ENCODE data around the gene TECTA.

The TECTA gene

DNA sequence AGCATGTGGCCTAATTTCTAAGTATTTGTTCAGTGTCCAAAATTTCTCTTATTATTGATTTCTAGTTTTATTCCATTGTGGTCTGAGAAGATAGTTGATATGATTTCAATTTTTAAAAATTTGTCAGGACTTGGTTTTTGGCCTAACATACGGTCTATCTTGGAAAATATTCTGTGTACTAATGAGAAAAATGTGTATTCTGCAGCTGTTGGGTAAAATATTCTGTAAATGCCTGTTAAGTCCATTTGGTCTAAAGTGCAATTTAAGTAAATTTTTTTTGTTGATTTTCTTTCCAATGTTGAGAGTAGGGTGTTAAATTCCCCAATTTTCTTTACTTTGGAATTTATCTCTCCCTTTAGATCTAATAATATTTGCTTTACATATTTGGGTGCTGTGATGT is 78.3 kb downstream of the TECTA start:
- H3K27me3 Mint-ChIP-seq: peaks cover 5% of the 10 kb centered on the region
- no peaks in the 10 kb centered on the region for H3K4me1 Mint-ChIP-seq
- ATAC-seq (no peak), DNase-seq (no peak)
- H3K27ac Mint-ChIP-seq: no peak overlapping the region
- no peak overlapping the region for H3K4me3 Mint-ChIP-seq
- H3K9me3 Mint-ChIP-seq: peaks cover 24 to 40% of the 10 kb centered on the region in 2 donors

DNA sequence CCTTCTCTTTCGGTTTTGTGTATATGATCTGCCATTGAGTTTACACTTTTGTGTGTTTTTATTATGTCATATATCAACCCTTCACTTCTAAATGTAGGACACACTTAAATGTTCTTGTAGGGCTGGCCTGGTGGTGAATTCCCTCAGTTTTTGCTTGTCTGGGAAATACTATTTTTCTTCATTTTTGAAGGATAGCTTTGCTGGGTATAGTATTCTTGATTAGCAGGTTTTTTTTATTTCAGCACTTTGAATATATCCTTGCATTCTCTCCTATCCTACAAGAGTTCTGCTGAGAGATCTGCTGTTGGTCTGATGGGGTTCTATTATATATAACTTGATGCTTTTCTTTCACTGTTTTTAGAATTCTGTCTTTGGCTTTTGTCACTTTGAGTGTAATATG is 79.1 kb downstream of the TECTA start:
- no peak for DNase-seq
- Mint-ChIP-seq H3K4me1 (no peaks in the 10 kb centered on the region), H3K9me3 (peaks cover 24 to 38% of the 10 kb centered on the region in 2 donors), H3K27ac (no peak overlapping the region), H3K4me3 (no peak overlapping the region), H3K27me3 (peaks cover 14% of the 10 kb centered on the region)
- no peak for ATAC-seq

DNA sequence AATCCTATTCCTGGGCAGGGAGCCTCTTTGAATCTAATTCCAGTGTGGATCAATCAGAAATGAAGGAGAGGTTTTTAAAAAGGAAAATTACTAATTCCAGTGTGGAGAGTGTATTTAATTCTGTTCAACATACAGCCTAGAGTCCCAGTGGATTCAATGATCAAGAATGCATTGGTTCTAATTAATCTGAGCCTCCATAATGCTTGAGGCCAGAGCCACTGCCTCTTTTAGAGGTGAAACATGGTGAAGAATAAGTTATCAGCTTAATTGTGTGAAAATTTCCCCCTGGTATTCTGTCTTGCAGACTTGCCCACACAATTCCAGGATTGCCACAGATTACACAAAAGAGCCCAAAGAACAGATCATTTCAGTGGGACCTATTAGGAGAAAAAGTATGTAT is 87.7 kb downstream of the TECTA start:
- Mint-ChIP-seq H3K9me3 (no peaks in the 10 kb centered on the region), H3K27me3 (peaks cover 48% of the 10 kb centered on the region), H3K27ac (no peak overlapping the region), H3K4me1 (no peaks in the 10 kb centered on the region), H3K4me3 (no peak overlapping the region)
- no peak for ATAC-seq
- DNase-seq: no peak

DNA sequence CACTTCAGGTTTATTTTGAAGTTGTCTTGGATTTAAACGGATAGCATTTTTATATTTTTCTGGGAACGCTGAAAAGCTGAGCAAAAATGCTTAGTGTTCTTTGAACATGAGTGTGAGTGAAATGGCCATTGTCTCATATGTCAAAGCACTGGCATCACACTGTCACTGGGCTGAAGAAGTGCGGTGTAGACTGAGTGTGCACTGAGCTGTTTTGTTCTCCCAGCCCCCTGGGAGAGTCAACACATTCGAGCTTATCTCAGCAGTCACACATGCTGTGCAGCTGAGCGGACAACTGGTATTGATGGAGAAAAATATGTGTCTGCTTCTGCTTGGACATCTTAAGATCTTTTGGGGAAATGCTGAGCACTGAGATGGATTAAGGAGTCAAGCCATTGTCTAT is 90.8 kb downstream of the TECTA start:
- Mint-ChIP-seq H3K27ac (no peak overlapping the region), H3K9me3 (no peaks in the 10 kb centered on the region), H3K27me3 (peaks cover 37% of the 10 kb centered on the region), H3K4me1 (no peaks in the 10 kb centered on the region), H3K4me3 (no peak overlapping the region)
- DNase-seq: no peak
- no peak for ATAC-seq

DNA sequence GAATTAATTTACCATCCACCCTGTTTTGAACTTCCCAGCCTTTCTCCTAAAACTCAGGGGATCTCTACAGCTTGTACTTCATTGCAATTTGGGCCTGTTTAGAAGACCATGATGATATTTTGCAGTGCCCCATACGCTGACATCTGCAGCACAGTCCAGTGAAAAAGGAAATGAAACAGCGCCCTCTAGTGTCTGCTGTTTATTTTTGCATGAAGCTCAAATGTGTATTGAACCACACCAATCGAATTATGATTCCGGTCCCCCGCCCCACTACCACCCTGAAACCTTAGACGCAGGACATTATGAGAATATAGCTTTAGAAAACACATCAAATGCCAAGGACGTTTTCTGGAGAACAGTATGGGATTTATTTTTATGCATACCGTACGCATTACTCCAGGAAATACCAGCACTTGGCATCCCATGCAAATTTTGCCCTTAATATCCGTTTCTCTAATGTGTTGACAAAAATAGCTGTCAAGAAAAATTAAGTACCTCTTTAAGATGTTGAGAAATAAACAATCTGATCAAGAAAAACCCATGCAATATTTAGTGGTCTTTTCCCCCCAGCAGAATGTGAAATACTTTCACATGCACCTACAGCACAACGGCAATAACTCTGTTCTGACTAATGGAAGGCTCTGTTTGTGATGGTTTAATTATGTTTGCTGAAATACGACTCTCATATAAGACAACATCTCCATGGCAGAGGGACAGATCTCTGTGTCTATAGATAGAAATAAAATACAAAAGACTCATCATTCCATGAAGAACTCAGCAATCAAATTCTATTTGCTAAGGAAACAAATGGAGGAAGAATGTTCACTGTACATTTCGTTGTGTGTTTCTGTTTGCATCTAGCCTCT is 93.9 kb downstream of the TECTA start:
- no peaks in the 10 kb centered on the region for H3K4me1 Mint-ChIP-seq
- peak; percentile 86 for ATAC-seq
- peaks cover 11% of the 10 kb centered on the region for H3K27me3 Mint-ChIP-seq
- DNase-seq: peak; percentile 52 to 61
- no peak overlapping the region for H3K4me3 Mint-ChIP-seq
- H3K9me3 Mint-ChIP-seq: no peaks in the 10 kb centered on the region
- H3K27ac Mint-ChIP-seq: no peak overlapping the region

DNA sequence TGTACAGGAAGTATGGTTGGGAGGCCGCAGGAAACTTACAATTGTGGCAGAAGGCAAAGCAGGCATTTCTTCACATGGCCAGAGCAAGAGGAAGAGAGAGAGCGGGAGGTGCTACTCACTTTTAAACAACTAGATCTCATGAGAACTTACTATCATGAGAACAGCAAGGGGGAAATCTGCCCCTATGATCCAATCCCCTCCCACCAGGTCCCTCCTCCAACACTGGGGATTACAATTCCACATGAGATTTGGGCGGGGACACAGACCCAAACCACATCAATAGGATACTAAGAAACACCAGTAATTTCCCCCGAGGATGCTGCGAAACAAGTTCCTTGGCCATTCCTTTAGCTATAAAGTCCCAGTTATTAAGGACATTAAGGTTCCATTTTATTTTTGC is 97.4 kb downstream of the TECTA start:
- H3K4me3 Mint-ChIP-seq: no peak overlapping the region
- no peaks in the 10 kb centered on the region for H3K4me1 Mint-ChIP-seq
- H3K27ac Mint-ChIP-seq: no peak overlapping the region
- H3K27me3 Mint-ChIP-seq: peaks cover 11% of the 10 kb centered on the region
- no peaks in the 10 kb centered on the region for H3K9me3 Mint-ChIP-seq
- ATAC-seq: no peak
- DNase-seq: no peak

DNA sequence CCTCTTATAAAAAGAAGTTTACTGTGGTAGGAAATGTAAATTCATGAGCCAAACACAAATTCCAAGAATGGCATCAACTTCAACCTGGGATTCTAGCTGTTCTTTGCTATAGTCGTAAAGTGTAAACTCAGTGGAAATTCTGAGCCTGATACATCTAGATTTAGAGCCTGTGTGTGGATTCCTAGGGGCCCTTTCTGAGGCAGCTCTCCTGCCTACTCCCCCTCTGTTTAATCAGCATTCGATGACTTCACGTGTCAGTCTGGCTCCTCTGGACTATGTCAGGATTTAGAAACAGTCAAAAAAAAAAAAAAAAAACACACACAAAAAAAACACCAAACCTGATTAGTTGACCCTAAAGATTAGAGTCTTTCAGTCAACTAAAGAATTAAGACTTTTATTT is 98.5 kb downstream of the TECTA start:
- Mint-ChIP-seq H3K9me3 (no peaks in the 10 kb centered on the region), H3K4me1 (no peaks in the 10 kb centered on the region), H3K27ac (no peak overlapping the region), H3K4me3 (no peak overlapping the region), H3K27me3 (peaks cover 11% of the 10 kb centered on the region)
- ATAC-seq: no peak
- no peak for DNase-seq

DNA sequence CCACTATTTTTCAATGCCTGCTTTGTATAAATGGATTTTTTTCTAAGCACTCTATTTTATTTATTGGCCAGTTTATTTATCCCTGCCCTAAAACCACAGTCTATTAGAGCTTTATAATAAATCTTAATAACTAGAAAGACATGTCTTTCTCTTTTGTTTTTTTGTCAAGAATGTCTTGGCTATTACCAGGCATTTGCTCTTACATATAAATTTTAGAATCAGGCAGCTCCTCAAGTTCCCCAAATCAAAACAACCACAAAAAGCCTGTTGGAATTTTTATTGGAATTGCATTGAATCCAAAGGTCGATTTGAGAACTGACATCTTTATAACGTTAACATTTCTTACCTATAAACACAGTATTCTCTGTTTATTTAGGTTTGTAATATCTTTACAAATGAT is 105.8 kb downstream of the TECTA start:
- Mint-ChIP-seq H3K4me3 (no peak overlapping the region), H3K9me3 (no peaks in the 10 kb centered on the region), H3K27ac (no peak overlapping the region), H3K27me3 (peaks cover 17% of the 10 kb centered on the region), H3K4me1 (no peaks in the 10 kb centered on the region)
- ATAC-seq (no peak), DNase-seq (no peak)

DNA sequence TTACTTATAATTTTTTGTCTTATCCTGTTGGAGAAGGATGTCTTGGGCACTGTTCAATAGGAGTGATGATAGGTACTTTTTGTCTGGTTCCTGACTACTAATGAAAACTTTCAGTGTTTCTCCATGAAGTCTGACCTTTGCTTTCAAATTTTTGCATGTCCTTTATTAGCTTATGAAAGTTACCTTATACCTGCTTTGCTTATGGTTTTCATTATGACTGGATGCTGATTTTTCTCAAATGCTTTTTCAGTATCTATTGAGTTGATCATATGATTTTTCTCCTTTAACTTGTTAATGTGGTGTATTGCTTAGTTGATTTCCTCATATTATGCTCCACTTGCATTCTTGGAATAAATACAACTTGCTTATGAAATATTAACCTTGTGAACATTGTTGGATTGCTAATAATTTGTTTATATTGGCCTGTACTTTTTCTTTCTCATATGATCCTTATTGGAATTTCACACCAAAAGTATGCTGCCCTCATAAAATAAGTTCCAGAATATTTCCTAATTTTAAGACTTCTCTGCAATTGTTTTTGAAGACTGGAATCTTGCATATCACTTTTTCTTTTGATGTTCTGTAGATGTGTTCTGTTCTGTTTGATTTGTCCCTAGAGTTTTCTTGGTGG is 106.6 kb downstream of the TECTA start:
- no peak for DNase-seq
- no peaks in the 10 kb centered on the region for H3K9me3 Mint-ChIP-seq
- H3K27ac Mint-ChIP-seq: no peak overlapping the region
- no peak for ATAC-seq
- peaks cover 4% of the 10 kb centered on the region for H3K4me1 Mint-ChIP-seq
- H3K27me3 Mint-ChIP-seq: peaks cover 25% of the 10 kb centered on the region
- no peak overlapping the region for H3K4me3 Mint-ChIP-seq

DNA sequence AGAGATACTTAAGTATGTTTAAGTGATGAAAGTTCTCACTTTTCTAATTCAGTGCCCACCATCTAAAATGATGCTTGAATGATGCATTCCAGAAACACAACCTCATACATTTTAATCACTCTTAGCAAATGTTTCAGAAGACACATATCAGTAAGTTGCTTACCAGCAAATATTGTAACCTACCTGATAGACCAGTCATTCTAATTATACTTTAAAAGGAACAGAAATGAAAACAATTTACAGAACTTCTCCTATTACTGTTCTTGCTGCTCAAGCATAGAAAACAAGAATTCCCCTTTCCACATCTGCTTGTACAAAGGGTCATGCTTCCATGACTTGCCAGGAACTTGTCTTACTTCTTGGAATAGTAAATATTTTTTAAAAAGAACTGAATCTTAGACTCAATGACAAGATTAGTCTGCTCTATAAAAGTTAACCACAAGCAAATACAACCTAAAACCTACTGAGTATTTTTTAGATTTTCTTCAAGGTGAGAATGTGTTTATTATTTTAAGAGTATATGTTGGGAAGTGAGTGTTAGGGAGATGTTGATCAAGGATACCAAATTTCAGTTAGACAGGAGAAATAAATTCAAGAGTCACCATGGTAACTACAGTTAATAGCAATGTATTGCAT is 109.5 kb downstream of the TECTA start:
- DNase-seq: no peak
- peaks cover 49% of the 10 kb centered on the region for H3K27me3 Mint-ChIP-seq
- ATAC-seq: no peak
- H3K4me1 Mint-ChIP-seq: peaks cover 6% of the 10 kb centered on the region
- no peak overlapping the region for H3K4me3 Mint-ChIP-seq
- no peak overlapping the region for H3K27ac Mint-ChIP-seq
- no peaks in the 10 kb centered on the region for H3K9me3 Mint-ChIP-seq

DNA sequence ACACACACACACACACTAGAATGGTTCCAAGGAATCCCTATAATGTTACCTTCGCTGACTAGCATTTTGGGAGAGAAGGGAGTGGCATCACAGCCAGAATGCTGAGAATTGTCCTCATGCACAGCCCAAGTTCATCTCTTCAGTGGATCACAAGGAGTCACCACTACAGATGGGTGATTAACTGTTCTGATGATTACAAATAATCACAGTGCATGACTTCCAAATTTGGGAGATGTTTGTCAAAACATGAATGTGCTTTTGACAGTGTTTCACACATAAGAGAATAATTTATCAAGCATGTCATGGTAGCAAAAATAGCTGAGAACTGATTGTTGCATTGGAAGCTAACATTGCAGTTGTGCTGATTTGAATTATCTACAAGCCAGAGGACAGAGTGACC is 110.6 kb downstream of the TECTA start:
- Mint-ChIP-seq H3K4me1 (peaks cover 6% of the 10 kb centered on the region), H3K27ac (no peak overlapping the region), H3K4me3 (no peak overlapping the region), H3K9me3 (no peaks in the 10 kb centered on the region), H3K27me3 (peaks cover 44% of the 10 kb centered on the region)
- no peak for DNase-seq
- no peak for ATAC-seq

DNA sequence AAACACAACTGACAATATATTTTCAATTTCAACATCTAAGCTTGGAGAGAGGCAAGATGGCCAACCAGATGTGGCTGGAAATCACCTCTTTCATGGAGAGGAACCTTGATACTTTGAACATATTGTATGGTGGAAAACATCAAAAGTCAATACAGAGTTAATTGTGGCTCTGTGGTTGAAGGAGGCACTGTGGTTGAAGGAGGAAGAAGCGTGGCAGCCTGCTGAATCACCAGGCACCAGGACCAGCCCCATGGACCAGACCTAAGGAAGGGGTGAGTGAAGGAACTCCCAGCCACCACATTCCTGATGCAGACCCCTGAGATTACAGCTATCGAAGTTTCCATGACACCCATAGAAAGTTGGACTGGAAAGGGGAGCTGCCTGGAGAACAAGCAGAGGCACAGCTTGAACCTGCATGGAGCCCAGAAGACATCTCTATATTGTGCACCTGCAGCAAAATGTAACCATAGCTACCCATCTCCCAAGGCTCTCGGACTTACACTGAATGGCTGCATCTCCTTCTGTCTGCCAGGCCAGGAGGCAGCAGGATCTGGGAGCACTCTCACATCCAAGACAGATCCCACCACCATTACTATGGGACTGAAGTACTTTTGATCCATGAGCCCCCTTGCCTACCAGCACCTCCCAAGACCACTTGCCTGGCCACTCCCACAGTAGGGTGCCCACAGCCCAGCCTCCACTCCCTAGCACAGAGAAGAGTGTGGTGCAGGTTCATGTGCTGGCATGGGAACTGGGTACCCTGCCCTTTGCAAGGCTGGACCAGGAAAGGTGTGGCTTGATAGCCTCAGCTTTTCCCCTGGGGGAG is 111.7 kb downstream of the TECTA start:
- no peak overlapping the region for H3K4me3 Mint-ChIP-seq
- peaks cover 6% of the 10 kb centered on the region for H3K4me1 Mint-ChIP-seq
- DNase-seq (no peak), ATAC-seq (no peak)
- H3K27ac Mint-ChIP-seq: no peak overlapping the region
- H3K27me3 Mint-ChIP-seq: peaks cover 50% of the 10 kb centered on the region
- no peaks in the 10 kb centered on the region for H3K9me3 Mint-ChIP-seq

DNA sequence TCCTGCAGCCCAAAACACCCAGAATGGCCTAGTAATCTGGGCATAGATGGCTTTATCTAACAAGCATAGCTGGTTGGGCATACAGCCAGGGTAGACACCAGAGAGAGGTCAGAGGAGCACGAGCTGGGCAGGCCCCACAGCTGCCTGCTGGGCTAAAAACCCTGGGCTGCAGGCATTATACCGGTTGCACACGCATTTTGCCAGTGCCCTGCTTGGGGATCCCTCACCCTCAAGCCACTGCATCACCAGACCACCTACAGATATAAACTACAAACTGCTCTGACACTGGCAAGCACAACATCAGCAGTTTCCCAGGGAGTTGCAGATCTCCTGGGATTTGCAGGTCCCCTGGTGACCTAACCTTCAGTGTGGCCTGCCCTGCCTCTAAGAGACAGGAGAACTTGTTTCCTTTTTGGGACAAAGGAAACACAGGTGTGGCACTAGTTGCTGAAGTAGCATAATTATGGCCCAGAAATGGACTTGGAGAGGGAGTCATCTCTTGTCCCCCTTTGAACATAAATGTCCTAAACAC is 112.4 kb downstream of the TECTA start:
- no peaks in the 10 kb centered on the region for H3K9me3 Mint-ChIP-seq
- no peak overlapping the region for H3K27ac Mint-ChIP-seq
- peaks cover 48% of the 10 kb centered on the region for H3K27me3 Mint-ChIP-seq
- DNase-seq (no peak), ATAC-seq (no peak)
- H3K4me1 Mint-ChIP-seq: peaks cover 6% of the 10 kb centered on the region
- no peak overlapping the region for H3K4me3 Mint-ChIP-seq

DNA sequence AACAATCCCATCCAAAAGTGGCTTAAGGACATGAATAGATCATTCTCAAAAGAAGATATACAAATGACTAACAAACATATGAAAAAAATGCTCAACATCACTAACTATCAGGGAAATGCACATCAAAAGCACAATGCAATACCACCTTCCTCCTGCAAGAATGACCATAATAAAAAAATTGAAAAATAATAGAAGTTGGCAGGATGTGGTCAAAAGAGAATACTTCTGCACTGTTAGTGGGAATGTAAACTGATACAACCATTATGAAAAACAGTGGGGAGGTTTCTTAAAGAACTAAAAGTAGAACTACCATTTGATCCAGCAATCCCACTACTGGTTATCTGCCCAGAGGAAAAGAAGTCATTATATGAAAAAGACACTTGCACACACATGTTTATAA is 113.8 kb downstream of the TECTA start:
- H3K4me1 Mint-ChIP-seq: peaks cover 6% of the 10 kb centered on the region

DNA sequence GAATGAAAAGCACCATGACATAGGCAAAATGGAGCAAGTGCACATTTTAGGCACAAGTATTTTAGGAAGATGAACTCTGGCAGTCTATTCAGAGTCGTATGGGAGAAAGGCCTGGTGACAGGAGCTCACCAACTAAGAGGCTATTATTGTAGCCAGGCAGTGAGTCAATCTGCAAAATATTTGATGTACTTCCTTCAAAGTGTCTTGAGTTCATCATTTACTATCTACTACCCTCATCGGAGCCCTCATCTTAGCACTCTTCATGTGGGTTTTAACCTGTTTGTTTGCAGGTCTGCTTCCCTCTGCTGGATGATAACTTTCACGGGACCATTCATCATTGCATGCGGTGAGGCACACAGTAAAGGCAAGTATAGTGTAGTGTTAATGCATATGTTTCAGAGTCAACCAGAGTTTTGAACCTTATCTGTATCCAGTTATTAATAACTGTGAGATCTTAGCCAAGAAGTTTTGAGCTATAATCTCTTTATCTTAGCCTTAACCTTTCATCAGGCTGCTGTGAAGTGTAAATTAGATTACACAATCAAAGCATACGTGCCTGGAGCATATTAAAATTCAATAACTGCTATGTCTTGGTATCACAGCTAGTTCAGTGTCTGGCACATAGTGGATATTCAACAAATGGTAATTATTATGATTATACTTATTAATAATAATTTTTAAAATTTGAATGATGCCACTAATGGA is 120.6 kb downstream of the TECTA start:
- no peak for ATAC-seq
- no peak for DNase-seq
- Mint-ChIP-seq H3K27ac (no peak overlapping the region), H3K4me1 (no peaks in the 10 kb centered on the region), H3K27me3 (peaks cover 36% of the 10 kb centered on the region), H3K9me3 (no peaks in the 10 kb centered on the region), H3K4me3 (no peak overlapping the region)

More for the DNA sequence above, 113.8 kb downstream of the TECTA start:
- Mint-ChIP-seq H3K27me3 (peaks cover 53% of the 10 kb centered on the region), H3K9me3 (no peaks in the 10 kb centered on the region), H3K27ac (no peak overlapping the region), H3K4me3 (no peak overlapping the region)
- no peak for ATAC-seq
- DNase-seq: no peak

Data from stimulated activated naive CD8-positive, alpha-beta T cell treated with anti-CD3 and anti-CD28 coated beads, Interleukin-15, amount 100 ng/mL, for 72 hours (primary cell).